ENCODE measurements around the gene SLIT2.

Gene SLIT2, protein sequence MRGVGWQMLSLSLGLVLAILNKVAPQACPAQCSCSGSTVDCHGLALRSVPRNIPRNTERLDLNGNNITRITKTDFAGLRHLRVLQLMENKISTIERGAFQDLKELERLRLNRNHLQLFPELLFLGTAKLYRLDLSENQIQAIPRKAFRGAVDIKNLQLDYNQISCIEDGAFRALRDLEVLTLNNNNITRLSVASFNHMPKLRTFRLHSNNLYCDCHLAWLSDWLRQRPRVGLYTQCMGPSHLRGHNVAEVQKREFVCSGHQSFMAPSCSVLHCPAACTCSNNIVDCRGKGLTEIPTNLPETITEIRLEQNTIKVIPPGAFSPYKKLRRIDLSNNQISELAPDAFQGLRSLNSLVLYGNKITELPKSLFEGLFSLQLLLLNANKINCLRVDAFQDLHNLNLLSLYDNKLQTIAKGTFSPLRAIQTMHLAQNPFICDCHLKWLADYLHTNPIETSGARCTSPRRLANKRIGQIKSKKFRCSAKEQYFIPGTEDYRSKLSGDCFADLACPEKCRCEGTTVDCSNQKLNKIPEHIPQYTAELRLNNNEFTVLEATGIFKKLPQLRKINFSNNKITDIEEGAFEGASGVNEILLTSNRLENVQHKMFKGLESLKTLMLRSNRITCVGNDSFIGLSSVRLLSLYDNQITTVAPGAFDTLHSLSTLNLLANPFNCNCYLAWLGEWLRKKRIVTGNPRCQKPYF (N-terminal part only)
- long read RNA-seq, donor 1, partial matches to known transcripts, result 7 of 7 reads
- long read RNA-seq, donor 1, other reads (novel, unspliced or antisense), result 0 of 7 reads
- long read RNA-seq, donor 2, full-length matches to known transcripts, result 1 of 1 reads
- long read RNA-seq, donor 2, partial matches to known transcripts, result 0 of 1 reads
- long read RNA-seq, donor 2, other reads (novel, unspliced or antisense), result 0 of 1 reads
- long read RNA-seq, donor 3, partial matches to known transcripts, result 0 of 1 reads
- long read RNA-seq, donor 3, other reads (novel, unspliced or antisense), result 0 of 1 reads
- long read RNA-seq, donor 4, partial matches to known transcripts, result 0 of 2 reads
- long read RNA-seq, donor 4, other reads (novel, unspliced or antisense), result 0 of 2 reads
- long read RNA-seq, donor 5, full-length matches to known transcripts, result 3 of 3 reads
- long read RNA-seq, donor 5, partial matches to known transcripts, result 0 of 3 reads
- long read RNA-seq, donor 5, other reads (novel, unspliced or antisense), result 0 of 3 reads
- long read RNA-seq, donor 6, partial matches to known transcripts, result 0 of 2 reads
- long read RNA-seq, donor 6, other reads (novel, unspliced or antisense), result 0 of 2 reads
- long read RNA-seq, donor 7, partial matches to known transcripts, result 103 of 104 reads
- long read RNA-seq, donor 7, other reads (novel, unspliced or antisense), result 0 of 104 reads
- long read RNA-seq, donor 8, full-length matches to known transcripts, result 3 of 3 reads
- long read RNA-seq, donor 8, partial matches to known transcripts, result 0 of 3 reads
- long read RNA-seq, donor 8, other reads (novel, unspliced or antisense), result 0 of 3 reads

DNA sequence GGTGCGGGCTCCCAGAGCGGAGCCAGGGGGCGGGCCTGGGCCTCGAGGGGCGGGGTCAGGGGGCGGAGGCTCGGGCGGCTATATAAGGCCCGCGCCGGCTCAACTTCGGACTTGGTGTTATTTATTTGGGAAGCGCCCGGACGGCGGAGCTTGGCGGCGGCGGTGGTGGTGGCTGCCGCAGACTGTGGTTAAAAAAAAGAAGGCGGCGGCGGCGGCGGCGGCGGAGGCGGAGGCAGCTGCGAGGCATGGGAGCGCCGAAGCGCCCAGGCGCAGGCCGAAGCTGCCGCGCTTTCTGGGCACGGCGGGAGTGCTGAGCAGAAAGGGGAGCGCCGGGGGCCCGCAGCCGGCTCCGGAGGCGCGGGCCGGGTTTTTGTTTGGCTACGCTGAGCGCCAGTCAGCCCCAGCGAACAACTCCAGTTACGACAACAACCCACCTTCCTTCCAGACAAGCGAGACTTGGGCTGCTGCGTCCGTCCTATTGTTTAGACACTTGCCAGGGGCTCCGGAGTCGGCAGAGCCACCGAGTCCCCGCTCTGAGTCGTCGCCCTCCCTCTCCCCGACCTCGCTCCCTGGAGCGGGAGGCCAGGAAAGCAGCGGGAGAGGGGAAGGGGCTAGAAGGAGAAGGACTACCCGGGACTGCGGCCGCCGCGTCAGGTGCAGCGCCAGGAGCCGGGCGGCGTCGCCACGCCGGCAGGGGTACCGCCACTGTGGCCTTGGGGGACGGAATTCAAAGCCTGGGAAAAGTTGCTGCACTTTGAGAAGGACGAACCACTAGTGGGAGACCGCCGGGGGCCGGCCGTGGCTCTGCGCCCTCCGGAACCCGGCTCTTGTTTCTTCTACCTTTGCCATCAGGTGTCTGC lies at the start of gene SLIT2:
SLIT2 (plus strand) TSS at position 110 of the 860 bp plus-strand sequence. CDS start 1,911 bp downstream, outside the sequence.
- DNase-seq, result peak; percentile 89

GRCh38 chr4:20203508-20203907 lies 48.2 kb upstream of the SLIT2 start:
- DNase-seq, result no peak

DNA sequence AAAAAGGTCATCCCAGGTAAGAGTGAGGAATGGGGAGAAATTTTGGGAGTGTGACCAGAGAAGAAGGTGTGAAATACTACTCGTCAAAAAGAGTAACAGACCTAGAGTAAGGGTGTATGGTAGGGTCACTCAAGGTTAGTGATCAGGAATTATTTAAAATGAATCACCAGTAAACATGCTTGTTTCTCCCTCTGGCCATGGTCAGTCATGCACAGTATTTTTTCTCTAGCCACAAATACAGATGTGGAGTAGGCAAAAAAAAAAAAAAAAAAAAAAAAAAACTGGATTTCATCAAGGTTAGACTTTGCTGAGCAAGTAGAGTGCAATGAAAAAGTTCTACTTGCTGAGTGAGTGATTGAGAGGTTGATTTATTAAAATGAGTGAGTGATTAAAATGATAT lies 34.2 kb upstream of the SLIT2 start:
- DNase-seq, result no peak

- no peak for DNase-seq
Observed at GRCh38 chr4:20217951-20218350, 33.8 kb upstream of the SLIT2 start.

- no peak for DNase-seq
Observed at GRCh38 chr4:20219521-20219920, 32.2 kb upstream of the SLIT2 start.

DNA sequence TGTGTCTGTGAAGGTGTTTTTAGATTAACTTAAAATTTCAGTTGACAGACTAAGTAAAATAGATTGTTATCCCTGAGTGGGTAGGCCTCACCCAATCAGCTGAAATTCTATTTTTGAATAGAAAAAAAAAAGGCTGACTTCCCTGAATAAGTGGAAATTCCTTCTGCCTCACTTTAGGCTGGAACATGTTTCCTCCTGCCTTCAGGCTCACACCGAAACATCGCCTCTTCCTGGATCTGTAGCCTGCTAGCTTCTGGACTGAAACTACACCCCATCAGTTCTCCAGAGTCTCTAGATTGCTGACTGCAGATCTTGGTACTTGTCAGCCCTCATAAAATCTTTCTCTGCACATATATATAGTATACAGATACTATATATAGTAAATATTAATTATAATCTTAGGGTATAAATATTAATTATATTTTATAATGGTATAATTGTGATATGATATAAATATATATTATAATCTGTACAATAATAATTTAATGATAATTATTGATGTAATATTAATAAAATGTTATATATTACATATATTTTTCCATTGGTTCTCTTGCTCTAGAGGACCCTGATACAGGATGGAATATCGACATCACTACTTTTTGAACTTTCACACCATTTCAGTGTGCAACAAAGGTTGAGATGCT lies 13.7 kb upstream of the SLIT2 start:
- no peak for DNase-seq

DNA sequence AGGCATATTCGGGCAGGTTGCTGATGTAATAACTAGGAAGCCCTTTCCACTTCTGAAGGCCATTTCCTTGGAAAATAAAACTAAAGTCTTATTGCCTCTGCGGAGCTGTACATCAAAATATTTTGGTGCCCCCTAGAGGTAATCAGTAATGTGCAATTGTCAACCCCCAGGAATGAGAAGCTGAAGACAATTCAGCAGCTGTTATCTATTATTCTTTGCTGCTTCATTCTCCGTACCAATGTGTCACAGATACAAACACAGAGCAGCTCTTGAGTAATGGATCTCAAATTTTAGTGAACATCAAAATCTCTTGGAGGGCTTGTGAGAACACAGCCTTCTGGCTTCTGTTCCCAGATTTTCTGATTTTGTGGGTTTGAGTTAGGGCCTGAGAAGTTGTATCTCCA lies 3.5 kb upstream of the SLIT2 start:
- DNase-seq, result peak; percentile 35

DNA sequence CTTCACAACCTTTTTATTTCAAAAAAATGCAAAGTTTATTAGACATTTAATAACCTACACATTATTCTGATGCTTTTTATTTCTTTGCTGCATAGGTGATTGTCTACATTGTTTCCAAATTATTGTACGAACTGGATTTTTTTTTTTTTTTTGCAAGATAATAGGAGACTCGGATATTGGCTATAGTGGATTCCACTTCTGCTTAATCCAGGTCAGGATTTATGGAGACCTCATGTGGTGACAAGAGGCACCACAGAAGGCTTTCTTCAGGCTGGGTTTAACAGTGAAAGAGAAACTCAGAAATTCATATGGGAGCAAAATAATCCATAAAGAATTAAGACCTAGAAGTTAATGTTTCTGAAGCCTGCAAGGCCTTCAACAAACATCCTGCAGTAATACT lies 2.4 kb upstream of the SLIT2 start:
- DNase-seq, result no peak

GRCh38 chr4:20251031-20251795 lies 492 bp upstream of the SLIT2 start:
- DNase-seq, result peak; percentile 87

GRCh38 chr4:20252656-20253282 lies 1.1 kb downstream of the SLIT2 start:
- DNase-seq, result peak; percentile 72

DNA sequence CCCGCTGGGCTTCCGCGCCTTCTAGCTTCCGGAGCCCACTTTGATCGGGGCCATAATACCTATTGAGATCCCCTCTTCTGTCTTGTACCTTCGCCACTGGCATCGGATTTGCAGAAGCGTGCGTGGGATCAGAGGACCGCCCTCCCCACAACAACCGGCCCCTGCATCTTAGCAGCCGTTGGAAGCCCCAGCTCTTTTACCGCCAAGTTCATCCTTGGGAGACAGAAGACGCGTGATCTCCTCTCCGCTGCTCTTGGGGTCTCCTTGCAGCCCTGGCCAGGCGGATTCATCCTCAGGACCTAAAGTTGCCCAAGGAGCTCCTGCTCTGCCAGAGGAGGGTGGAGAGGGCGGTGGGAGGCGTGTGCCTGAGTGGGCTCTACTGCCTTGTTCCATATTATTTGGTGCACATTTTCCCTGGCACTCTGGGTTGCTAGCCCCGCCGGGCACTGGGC lies 1.6 kb downstream of the SLIT2 start:
- DNase-seq, result no peak

DNA sequence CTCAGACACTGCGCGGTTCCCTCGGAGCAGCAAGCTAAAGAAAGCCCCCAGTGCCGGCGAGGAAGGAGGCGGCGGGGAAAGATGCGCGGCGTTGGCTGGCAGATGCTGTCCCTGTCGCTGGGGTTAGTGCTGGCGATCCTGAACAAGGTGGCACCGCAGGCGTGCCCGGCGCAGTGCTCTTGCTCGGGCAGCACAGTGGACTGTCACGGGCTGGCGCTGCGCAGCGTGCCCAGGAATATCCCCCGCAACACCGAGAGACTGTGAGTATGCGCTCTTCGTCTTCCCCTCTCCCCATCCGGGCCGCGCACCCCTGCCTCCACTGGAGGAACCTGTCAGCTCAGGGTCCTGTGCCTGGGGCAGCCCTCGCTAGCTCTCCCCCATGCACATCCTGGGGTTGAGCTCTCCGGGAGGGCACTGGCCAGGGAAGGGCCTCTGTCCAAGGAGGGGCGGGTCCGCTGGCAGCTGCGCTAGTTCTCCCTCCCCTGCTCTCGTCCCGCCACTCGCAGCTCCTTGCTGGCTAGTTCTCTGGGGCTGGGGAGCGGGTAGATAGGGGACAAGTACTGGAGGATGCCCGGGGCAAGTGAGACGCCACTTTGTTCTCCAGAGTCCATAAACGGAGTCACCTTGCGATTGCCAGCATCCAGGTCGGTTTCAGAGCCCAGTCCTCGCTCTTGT lies 2.2 kb downstream of the SLIT2 start:
- DNase-seq, result peak; percentile 77

DNA sequence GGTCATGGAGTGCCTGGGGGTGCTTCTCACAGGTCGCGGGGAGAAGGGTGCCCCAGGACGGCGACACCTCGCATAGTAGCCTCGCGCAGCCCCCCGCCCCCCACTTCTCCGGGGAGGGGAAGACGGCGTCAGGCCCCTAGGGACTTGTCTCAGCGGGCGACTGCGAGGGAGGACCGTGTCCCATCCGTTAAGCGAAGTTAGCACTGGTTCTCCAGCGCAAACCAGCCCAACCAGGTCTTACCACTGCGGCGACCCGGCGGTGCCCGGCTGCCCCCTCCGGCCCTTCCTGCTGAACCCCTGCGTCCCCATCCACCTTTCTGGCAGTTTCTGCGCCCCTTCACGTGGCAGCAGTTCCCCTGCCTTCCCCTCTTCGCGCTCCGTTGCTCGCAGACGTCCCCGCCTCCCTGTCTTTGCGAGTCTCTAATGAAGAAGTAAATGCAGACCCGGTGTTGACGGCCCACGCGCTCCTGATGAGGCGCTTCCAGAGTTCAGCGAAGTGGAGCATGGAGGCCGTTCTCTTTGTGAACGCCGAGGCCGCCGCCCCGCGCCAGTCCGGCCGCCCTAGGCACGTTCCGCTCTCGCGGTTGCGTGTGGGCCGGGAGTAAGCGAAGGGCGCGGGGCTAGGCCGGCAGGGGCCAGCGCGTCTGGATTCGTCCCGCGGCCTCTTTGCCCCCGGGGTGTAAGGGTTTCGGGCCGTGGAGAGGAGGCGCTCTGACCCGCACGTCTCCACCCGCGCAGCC lies 3.0 kb downstream of the SLIT2 start:
- peak; percentile 80 for DNase-seq

GRCh38 chr4:20255251-20255586 lies 3.5 kb downstream of the SLIT2 start:
- no peak for DNase-seq

GRCh38 chr4:20255823-20256222 lies 4.1 kb downstream of the SLIT2 start:
- no peak for DNase-seq

DNA sequence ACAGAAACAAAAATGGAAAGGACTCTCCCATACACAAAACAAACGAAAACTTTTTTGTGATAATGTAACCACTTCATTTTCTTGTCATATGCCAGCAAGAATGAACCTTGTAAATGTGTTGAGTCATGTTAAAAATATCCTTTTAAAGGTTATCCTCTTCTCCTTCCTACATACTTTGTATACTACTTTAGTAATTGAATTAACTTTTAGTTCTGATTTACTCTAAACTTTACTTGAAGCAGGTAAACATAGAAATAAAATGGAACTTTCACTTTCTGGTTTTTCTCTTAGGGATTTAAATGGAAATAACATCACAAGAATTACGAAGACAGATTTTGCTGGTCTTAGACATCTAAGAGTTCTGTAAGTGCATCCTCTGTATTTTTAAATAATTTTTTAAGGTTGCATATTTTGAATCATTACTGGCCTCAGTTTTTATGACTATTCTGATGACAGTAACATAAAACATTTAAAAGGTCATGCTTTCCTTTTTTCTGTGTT lies 4.7 kb downstream of the SLIT2 start:
- no peak for DNase-seq

- no peak for DNase-seq
Observed at GRCh38 chr4:20259707-20260106, 8.0 kb downstream of the SLIT2 start.

- DNase-seq, result no peak
Observed at GRCh38 chr4:20260821-20261220, 9.1 kb downstream of the SLIT2 start.

Data from right kidney (tissue), 9 donors.